ENCODE results near the gene MLKL.

Gene MLKL

DNA sequence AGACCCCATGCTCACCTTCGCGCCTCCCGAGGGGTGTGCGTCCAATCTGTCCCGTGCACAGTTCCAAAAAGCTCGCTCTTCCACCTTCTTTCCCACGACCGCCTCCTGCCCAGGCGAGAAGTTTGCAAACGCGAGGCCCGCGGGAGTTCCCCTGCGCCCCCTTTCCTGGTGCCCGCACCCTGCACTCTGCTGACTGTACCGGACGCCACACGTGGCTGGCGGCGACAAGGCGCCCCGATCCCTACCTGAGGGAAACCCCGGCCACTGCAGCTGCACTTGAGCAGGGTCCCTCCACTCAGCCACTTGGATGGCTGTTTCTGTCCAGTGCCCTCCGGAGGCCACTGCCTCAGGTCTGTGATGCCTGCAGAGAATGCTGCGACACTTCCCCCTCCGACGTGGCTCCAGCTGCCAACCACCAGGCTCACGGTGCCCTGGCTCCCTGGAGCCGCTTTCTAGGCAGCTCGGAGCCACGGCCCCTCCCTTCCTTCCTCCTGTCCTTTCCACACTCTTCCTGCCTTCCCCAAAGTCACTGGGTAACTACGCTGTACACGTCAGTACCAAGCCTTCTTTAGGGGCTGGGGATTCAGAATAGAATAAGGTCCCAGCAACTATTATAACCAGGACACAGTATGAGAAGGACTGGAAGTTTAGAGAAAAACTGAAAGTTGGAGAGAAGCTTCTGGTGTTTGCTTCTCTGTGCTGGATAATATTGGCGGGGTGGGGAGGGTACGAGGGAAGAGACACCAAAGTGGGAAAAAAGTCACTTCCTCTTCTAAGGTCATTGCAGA is at the start of gene MLKL:
MLKL (minus strand) TSS at position 425 of the 788 bp plus-strand sequence. CDS start 5,105 bp downstream, outside the sequence.
- DNase-seq: no peak

GRCh38 chr16:74749291-74750055 is 48.8 kb upstream of the MLKL start:
- no peak for DNase-seq

DNA sequence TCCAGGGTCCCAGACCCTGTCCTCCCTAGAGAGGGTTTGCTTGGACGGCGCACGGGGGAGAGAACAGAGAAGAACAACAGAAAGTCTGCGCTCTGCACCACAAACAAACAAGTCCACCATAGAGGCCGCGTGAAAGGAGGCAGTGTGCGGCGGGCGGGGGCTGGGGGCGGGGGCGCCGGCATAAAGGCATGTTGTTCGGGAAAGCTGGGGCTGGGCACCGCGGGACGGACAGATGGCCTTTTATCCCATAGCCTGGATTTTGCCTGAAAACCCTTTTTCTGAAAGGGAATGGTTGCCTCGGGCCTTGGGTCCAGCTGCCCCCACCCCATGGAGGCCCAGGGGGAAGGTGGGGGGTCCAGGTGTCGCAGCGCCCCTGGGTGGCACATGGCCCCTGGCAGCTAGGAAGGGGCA is 48.0 kb upstream of the MLKL start:
- no peak for DNase-seq

- DNase-seq: no peak
These were observed 47.3 kb upstream of the MLKL start for GRCh38 chr16:74747716-74748615.

GRCh38 chr16:74745926-74746325 is 45.3 kb upstream of the MLKL start:
- no peak for DNase-seq

- no peak for DNase-seq
These were observed 44.5 kb upstream of the MLKL start for GRCh38 chr16:74745109-74745615.

DNA sequence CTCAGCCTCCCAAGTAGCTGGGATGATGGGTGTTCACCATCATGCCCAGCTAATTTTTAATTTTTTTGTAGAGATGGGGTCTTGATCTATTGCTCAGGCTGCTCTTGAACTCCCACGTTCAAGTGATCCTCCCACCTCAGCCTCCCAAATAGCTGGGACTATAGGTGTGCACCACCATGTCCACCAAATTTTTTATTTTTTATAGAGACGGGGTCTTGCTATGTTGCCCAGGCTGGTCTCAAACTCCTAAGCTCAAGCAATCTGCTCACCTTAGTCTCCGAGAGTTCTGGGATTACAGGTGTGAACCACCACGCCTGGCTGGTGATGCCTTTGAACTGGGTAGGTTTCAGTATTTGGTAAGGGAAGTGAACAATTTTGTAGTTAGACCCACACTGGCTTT is 43.9 kb upstream of the MLKL start:
- no peak for DNase-seq

DNA sequence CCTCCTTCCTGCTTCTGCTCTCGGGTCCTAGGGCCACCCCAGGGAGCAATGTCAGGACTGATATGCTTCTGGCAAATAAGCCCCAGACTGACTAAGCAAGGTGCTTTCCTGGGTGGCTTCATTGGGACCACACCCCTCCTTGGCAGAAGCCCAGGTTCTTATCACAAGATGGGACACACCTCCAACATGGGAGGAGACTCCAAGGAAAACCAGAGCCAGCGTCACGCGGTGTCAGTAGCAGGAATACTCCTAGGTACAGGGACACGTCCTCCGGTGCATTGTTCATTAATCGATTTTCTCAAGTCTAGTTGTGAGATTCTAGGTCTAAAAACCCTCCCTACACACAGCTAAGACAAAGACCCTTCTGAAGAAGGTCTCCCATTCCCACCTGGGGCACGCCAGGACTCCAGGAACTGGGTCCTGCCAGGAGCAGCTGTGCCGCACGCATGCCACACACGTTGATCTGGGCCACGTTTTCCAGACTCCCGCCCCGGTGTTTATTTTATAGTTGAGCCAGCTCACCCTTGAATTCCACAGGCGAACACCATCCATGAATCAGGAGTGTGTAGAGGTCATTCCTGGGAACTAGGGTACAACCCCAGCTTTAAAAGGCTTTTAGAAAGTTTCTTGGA is 43.1 kb upstream of the MLKL start:
- peak; percentile 74 for DNase-seq

DNA sequence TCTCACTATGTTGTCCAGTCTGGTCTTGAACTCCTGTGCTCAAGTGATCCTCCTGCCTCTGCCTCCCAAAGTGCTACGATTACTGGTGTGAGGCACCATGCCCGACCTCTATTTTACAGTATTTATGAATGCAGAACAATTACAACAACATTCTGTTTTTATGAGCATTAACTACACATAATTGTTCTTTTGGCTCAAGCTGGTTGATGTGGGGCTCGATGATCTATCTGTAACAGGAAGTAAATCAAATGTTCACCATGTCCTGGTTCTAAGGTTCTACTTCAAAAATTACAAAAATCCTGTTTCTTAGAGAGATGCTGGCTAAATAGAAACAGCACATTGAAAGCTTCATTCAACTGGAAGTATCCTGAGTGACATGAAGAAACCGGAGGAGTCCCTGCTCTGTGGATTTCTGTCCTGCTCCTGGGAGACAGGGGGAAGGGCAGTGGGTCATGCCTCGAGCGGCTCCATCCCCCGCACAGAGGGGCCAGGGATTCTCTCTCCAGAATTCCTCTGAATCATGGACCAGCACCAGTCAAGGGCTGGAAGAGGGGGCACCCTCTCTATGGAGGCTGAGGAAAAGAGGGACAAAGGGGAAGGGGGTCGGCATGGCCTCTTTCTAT is 42.5 kb upstream of the MLKL start:
- DNase-seq: no peak

- no peak for DNase-seq
These were observed 41.4 kb upstream of the MLKL start for GRCh38 chr16:74742051-74742481.

DNA sequence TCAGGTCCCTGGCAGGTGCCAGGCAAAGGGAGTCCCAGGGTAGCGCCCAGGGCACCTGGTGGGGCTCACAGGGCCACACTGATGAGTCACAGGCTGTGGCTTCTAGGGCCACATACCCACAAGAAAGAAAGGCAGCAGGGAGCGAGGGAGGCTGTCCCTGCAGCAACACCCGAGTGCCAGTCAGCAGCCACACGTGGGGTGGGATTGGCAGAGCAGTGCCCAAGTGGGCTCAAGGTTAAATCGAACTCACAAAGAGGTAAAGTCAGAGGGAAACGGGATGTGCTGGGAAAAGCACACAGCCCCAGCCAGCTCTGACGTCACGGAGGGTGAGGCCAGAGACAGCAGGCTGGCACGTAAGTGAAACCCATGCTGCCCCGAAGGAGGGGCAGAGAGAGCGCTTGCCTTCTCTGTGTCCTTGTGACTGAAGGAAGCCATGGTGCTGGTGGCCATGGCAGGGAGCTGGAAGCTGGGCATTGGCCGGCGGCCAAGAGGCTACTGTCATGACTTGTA is 40.2 kb upstream of the MLKL start:
- DNase-seq: peak; percentile 55

GRCh38 chr16:74739275-74739674 is 38.6 kb upstream of the MLKL start:
- no peak for DNase-seq

DNA sequence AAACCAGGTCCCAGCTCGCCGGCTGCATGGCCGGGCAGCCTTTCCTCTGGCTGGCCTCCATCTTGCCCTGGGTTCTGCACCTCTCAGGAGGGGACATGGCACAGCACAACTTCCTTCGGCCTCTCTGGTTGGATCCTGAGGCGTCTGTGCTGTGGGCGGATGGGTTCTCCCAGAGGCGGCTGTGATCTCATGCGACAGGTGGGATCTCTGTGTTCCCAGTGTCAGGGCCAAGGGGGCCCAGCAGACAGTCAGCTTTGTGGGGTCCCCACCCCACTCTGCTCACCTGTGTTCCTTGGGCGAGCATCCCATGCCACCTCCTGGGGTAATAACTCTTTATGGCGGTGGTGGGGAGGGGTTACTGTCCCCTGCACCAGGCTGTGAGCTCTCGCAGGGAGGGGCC is 38.2 kb upstream of the MLKL start:
- no peak for DNase-seq

DNA sequence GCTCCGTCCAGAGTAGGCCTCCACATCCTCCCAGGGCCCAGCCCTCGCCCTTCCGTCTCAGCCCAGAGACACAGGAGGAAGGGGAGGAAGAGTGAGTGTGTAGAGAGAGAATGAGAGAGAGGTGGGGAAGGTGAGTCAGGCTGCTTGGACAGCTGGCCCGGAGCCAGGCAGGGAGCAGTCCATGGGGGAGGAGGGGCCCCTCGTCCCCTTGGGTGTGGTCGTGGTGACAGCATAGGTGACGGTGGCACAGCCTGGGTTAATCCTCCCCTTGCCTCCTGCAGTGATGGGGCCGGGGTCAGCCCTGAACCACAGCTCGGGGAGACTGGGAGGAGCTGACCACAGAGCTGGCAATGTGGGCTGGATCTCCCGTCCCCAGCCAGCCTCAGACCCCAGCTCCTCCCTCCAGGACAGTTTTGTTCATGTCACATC is 37.5 kb upstream of the MLKL start:
- no peak for DNase-seq

DNA sequence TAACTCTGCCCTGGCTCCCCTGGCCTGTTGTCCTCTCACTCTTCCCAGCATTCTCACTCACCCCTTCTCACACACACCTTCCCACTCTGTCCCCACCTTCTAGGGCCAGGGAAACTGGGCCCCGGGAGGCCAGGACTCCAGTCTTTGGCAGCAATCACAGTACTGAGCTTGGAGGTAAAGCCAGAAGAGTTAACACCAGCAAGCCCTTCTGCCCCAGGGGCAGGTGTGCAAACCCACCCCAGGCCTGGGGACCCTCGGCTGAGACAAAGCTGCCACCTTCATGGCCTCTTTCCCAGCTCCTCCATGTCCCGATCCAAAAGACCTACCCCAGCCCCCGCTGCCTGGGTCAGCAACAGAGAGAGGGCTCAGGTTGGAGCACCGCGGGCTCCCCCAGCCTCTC is 36.9 kb upstream of the MLKL start:
- DNase-seq: no peak

DNA sequence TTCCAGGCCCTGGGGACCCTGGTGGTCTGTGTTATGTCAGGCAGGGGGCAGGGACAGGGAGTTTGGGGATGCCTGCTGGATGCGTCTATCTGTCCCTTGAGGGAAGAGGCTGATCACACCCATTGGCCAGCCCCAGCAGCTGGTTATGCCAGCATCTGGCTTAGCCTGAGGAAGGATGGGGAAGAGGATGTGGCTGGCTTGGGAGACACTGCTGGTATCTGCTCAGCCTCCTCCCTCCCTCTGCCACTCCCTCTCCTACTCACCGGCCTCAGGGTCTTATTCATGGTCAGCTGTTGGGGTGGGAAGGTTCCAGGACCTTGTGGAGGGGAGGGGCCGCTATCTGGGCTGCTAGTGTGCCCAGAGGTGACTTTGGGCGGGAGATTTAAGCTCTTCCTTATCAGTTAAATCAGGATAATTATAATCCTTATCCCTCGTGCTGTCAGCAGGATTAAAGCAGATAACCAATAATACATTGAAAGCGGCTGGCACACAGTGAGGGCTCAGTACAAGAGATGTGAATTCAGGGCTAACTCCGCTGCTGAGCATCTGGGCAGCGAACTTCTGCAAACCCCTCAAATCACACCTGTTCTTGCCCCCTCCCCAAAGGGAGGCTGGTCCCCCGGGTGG is 36.0 kb upstream of the MLKL start:
- no peak for DNase-seq

- no peak for DNase-seq
These were observed 34.9 kb upstream of the MLKL start for GRCh38 chr16:74735554-74735953.

- no peak for DNase-seq
These were observed 34.4 kb upstream of the MLKL start for GRCh38 chr16:74735162-74735452.

GRCh38 chr16:74734361-74735161 is 33.9 kb upstream of the MLKL start:
- no peak for DNase-seq

- DNase-seq: no peak
These were observed 32.2 kb upstream of the MLKL start for GRCh38 chr16:74732707-74733350.
